Embryonic facial prominence (tissue), 1 donor: ENCODE data around the gene ANXA4.
"Not testable (repeated sequence)": the region's sequence is repeated elsewhere in the genome, so short reads cannot be mapped to it uniquely, and the experiment has no call there.

Source experiments
- DNase-seq: peaks from one replicate; pipeline ENCODE4 v3.0.0-alpha.2; 2016; ENCODE audit errors: extremely low spot score

Gene ANXA4

GRCh38 chr2:69741575-69742321, at the start of gene ANXA4:
Gene ANXA4 (plus strand): TSS chr2:69742134. CDS start chr2:69781566, 39,432 bp downstream.
- peak; percentile 14 for DNase-seq

DNA sequence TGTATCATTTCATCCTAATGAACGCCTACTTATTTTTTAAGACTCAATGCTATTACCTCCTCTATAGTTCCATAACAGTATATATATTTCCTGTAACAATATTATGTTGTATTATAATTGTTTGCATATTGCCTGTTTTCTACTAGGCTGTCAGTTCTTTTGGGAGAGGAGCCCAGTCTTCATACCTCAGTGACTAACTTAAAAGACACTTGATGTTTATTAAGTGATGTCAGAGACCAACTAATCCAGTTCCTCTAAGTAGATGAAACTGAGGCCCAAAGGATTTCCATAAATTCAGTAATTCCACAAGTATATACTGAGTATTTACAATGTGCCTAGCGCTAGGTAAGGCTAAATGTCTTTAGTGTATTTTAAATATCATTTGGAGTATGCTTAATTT, 49.5 kb upstream of the ANXA4 start:
- no peak for DNase-seq

- DNase-seq: no peak
These were observed 48.7 kb upstream of the ANXA4 start for GRCh38 chr2:69693059-69693774.

- no peak for DNase-seq
These were observed 48.0 kb upstream of the ANXA4 start for GRCh38 chr2:69693775-69694450.

GRCh38 chr2:69694894-69695849, 46.8 kb upstream of the ANXA4 start:
- no peak for DNase-seq

GRCh38 chr2:69695850-69696216, 46.1 kb upstream of the ANXA4 start:
- no peak for DNase-seq

DNA sequence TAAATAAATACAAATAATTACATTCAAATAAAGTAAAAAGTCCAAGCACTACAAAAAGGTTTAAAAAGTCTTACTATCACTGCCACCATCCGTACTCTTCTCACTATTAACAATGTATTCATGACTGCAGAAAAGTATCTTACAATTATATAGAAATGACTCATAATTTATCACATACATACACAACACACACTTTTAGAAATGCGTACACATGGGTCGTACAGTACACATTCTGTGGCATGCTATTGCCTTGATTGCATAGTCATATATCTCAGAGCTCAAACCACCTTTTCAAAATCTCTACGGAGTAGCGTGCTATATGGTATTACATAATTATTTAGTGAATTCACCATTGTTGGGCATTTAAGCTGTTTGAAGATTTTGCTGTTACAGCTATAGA, 41.6 kb upstream of the ANXA4 start:
- DNase-seq: no peak

- no peak for DNase-seq
These were observed 40.6 kb upstream of the ANXA4 start for GRCh38 chr2:69701100-69701945.

DNA sequence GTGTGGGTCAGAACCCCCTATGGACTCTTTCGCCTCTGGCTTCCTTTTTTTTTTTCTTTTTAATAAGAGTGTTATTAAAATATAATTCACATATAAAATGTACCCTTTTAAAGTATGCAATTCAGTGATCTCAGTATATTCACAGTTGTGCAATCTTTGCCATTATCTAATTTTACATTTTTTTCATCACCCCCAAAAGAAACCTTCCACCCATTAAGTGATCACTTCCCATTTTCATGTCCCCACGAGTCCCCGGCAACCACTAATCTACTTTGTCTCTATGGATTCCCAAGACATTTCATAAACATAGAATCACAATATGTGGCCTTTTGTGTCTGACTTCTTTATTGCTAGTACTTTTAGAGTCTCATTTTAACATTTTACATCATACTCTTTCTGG, 38.7 kb upstream of the ANXA4 start:
- no peak for DNase-seq

- DNase-seq: no peak
These were observed 37.5 kb upstream of the ANXA4 start for GRCh38 chr2:69704446-69704845.

DNA sequence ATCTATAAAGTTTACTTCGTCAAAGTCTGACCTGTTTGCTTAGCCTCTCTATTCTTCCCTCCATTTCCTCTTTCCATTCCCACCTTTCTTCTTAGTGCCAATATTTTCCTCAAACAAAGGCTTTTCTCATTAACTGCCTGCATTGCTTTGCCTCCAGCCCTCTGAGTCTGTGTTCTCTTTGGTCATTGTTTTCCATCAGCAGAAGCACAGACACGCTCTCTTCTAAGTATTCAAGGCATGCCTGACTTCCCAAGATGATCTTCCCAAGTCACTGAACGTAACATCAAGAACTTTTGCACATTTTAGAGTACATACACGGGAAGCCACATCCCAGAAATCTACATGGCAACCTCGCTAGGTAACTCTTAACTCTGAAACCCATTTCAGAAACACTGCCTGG, 32.6 kb upstream of the ANXA4 start:
- no peak for DNase-seq

- DNase-seq: no peak
These were observed 30.0 kb upstream of the ANXA4 start for GRCh38 chr2:69711971-69712370.

DNA sequence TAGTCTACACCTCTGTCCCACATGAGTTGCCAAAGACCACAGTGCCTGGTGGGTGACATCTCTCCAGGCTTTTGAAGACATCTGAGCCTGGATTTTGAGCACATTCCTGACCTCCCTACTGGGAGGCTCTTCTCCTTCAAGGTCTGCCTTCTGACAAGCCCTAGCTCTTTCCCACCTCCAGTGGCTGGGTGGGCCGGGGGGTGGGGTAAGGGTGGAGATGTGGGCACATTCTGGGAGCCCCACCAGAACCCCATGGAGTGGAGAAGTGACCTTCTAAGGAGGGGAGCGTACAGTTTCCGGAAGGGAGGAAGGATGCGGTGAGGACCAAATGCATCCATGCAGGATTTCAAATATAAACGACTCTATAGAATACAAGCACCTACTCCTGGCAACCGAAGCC, 27.9 kb upstream of the ANXA4 start:
- no peak for DNase-seq

GRCh38 chr2:69714539-69715220, 27.3 kb upstream of the ANXA4 start:
- not testable (repeated sequence) for DNase-seq

GRCh38 chr2:69715964-69716363, 26.0 kb upstream of the ANXA4 start:
- no peak for DNase-seq

- no peak for DNase-seq
These were observed 25.3 kb upstream of the ANXA4 start for GRCh38 chr2:69716555-69717120.

DNA sequence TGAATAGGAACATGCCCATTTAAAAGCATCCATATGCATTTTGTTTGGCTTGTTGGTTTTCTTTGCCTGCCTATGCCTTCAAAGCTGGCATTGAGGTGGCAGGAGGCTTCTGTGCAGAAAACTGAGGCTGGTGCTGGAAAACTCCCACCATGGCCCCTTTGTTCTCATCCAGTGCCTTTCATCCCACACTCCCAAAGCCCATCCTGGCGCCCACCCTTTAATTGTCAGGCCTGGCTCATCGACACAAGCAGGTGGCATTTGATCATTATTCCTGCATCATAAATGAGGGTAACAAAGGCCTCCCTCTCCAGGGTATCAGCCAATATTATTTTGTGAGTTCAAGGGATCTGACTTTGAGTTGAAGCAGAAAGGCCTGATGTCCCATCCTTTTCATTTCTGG, 24.7 kb upstream of the ANXA4 start:
- no peak for DNase-seq

- no peak for DNase-seq
These were observed 24.1 kb upstream of the ANXA4 start for GRCh38 chr2:69717861-69718273.

- no peak for DNase-seq
These were observed 23.5 kb upstream of the ANXA4 start for GRCh38 chr2:69718338-69718965.
